Caco-2 (cell line): ENCODE measurements around the gene SHANK2. TPM values are rescaled to one million over a fixed set of nuclear protein-coding genes. Genes with fewer than 3 reads are reported as not detected.

Experiments
- BruUV-seq: library from RNA; stranded (reverse); fragments of 400-500 nt; replicated peaks from 2 replicates; lab custom pipeline; 2021; lab: Mats Ljungman, UMichigan
- CTCF ChIA-PET: fragments of 300-600 bp; sonication (Branson Sonifier 250); formaldehyde crosslinking; loops from one replicate; lab custom pipeline; 2022; ENCODE audit warnings: antibody characterized with exemption; lab: Charles Lee
- POLR2A ChIA-PET: fragments of 300-600 bp; sonication (Branson Sonifier 250); formaldehyde crosslinking; loops from one replicate; lab custom pipeline; 2022; ENCODE audit warnings: antibody characterized with exemption; lab: Charles Lee
- DNase-seq, 2 experiments: peaks; one replicate each; pipeline versions ENCODE4 v3.0.0 to v3.0.0-alpha.2; 2020 to 2022
- H3K27me3 ChIP-seq: replicated peaks from 2 replicates; pipeline ENCODE4 v1.6.0; 2011; ENCODE audit warnings: low read length; ENCODE audit not compliant: control insufficient read depth, insufficient read depth
- H3K36me3 ChIP-seq: 2 replicates; pipeline ENCODE4 v1.5.1; 2011; ENCODE audit warnings: low read length; ENCODE audit not compliant: control insufficient read depth, insufficient read depth
- H3K4me1 ChIP-seq: fragments of 250-450 bp; sonication (Bioruptor Pico); 2 replicates; pipeline ENCODE4 v1.5.1; 2020; ENCODE audit warnings: mild to moderate bottlenecking
- H3K4me3 ChIP-seq: 2 replicates; pipeline ENCODE4 v1.5.1; 2011; ENCODE audit warnings: low read depth, mild to moderate bottlenecking, control low read depth, low read length
- H3K9me3 ChIP-seq: fragments of 250-450 bp; sonication (Bioruptor Pico); 2 replicates; pipeline ENCODE4 v1.5.1; 2020; ENCODE audit warnings: mild to moderate bottlenecking, moderate library complexity
- H3K27ac Mint-ChIP-seq: one replicate; pipeline ENCODE4 v1.8.0; 2022; ENCODE audit warnings: mixed read lengths; ENCODE audit not compliant: unreplicated experiment
- H3K27me3 Mint-ChIP-seq: one replicate; pipeline ENCODE4 v1.8.0; 2022; ENCODE audit warnings: mixed read lengths; ENCODE audit not compliant: insufficient read depth, unreplicated experiment
- H3K36me3 Mint-ChIP-seq: one replicate; pipeline ENCODE4 v1.8.0; 2022; ENCODE audit warnings: mild to moderate bottlenecking, mixed read lengths; ENCODE audit not compliant: insufficient read depth, unreplicated experiment
- H3K4me1 Mint-ChIP-seq: one replicate; pipeline ENCODE4 v1.8.0; 2022; ENCODE audit warnings: low read depth, mixed read lengths; ENCODE audit not compliant: unreplicated experiment
- H3K4me3 Mint-ChIP-seq: one replicate; pipeline ENCODE4 v1.8.0; 2022; ENCODE audit warnings: mild to moderate bottlenecking, moderate library complexity, mixed read lengths; ENCODE audit not compliant: unreplicated experiment
- H3K9me3 Mint-ChIP-seq: one replicate; pipeline ENCODE4 v1.8.0; 2022; ENCODE audit warnings: mixed read lengths; ENCODE audit not compliant: unreplicated experiment
- CTCF ChIP-seq, 2 experiments: fragments of 200-600 bp in 1 of 2; IDR thresholded peaks; 1 replicate in 1 of 2; 2 replicates in 1 of 2; pipeline versions ENCODE4 v1.5.1 to v1.8.0; 2011 to 2022; ENCODE audit warnings: antibody characterized with exemption in 1 of 2, control low read depth in 1 of 2, inconsistent platforms in 1 of 2, low read depth in 1 of 2, low read length in 1 of 2, mild to moderate bottlenecking in 1 of 2, moderate library complexity in 1 of 2; ENCODE audit not compliant: insufficient read depth in 1 of 2, severe bottlenecking in 1 of 2, unreplicated experiment in 1 of 2
- intact Hi-C: fragments of 100-400 bp; cut with micrococcal nuclease; formaldehyde crosslinking; loops from one replicate; pipeline ENCODE4 v1.10.0; 2022; ENCODE audit not compliant: unreplicated experiment
- total RNA-seq: library from RNA; stranded (reverse); gene quantifications from 2 replicates; pipeline ENCODE4 v1.2.3, GENCODE V29; 2022

Gene SHANK2
- total RNA-seq, 1 experiment from 2014 or later = 177 TPM

GRCh38 chr11:71238941-71239340 lies 13.4 kb downstream of the SHANK2 start:
- H3K4me1 Mint-ChIP-seq = peaks cover 9% of the 10 kb centered on the region
- Histone ChIP-seq H3K36me3 (peaks cover 7% of the 10 kb centered on the region), H3K9me3 (no peaks in the 10 kb centered on the region), H3K27me3 (no peaks in the 10 kb centered on the region), H3K4me1 (no peaks in the 10 kb centered on the region), H3K4me3 (no peak overlapping the region)
- no TSS peak for BruUV-seq
- POLR2A ChIA-PET = no interaction called here
- TF ChIP-seq CTCF (IDR thresholded peaks at IDR 0.05; ENCODE audit: insufficient read depth in 1 of 2, low read depth in 1 of 2, low read length in 1 of 2, severe bottlenecking in 1 of 2, unreplicated experiment in 1 of 2) = no peak
- no peaks in the 10 kb centered on the region for H3K27me3 Mint-ChIP-seq
- H3K9me3 Mint-ChIP-seq = no peaks in the 10 kb centered on the region
- no peak overlapping the region for H3K4me3 Mint-ChIP-seq
- DNase-seq = peak in 1 of 2 experiments; percentile 15
- CTCF ChIA-PET = no interaction called here
- H3K36me3 Mint-ChIP-seq = peaks cover 96% of the 10 kb centered on the region
- peak overlapping the region; percentile 24 for H3K27ac Mint-ChIP-seq
- intact Hi-C loops = no loop called here

GRCh38 chr11:71238285-71238875 lies 14.0 kb downstream of the SHANK2 start:
- Mint-ChIP-seq H3K9me3 (no peaks in the 10 kb centered on the region), H3K27ac (peak overlapping the region; percentile 24), H3K27me3 (no peaks in the 10 kb centered on the region), H3K4me1 (peaks cover 7% of the 10 kb centered on the region), H3K4me3 (no peak overlapping the region), H3K36me3 (peaks cover 94% of the 10 kb centered on the region)
- no TSS peak for BruUV-seq
- ChIA-PET POLR2A (no interaction called here), CTCF (interaction anchor here (0.5 kb wide), 1 partner anchor 744 kb away, joined by 3 read pairs; no protein-coding TSS in a partner anchor)
- Histone ChIP-seq H3K4me1 (no peaks in the 10 kb centered on the region), H3K9me3 (no peaks in the 10 kb centered on the region), H3K36me3 (peaks cover 7% of the 10 kb centered on the region), H3K27me3 (no peaks in the 10 kb centered on the region), H3K4me3 (no peak overlapping the region)
- no peak for TF ChIP-seq CTCF (IDR thresholded peaks at IDR 0.05; ENCODE audit: insufficient read depth in 1 of 2, low read depth in 1 of 2, low read length in 1 of 2, severe bottlenecking in 1 of 2, unreplicated experiment in 1 of 2)
- peak in 1 of 2 experiments; percentile 29 for DNase-seq
- intact Hi-C loops = no loop called here

GRCh38 chr11:71237853-71238252 lies 14.5 kb downstream of the SHANK2 start:
- H3K36me3 ChIP-seq = peaks cover 8% of the 10 kb centered on the region
- CTCF ChIA-PET = interaction anchor here (0.5 kb wide), 1 partner anchor 745 kb away, joined by 3 read pairs; no protein-coding TSS in a partner anchor
- peak in 1 of 2 experiments; percentile 33 for DNase-seq
- Mint-ChIP-seq H3K9me3 (no peaks in the 10 kb centered on the region), H3K4me3 (no peak overlapping the region), H3K36me3 (peaks cover 89% of the 10 kb centered on the region), H3K4me1 (peaks cover 7% of the 10 kb centered on the region), H3K27me3 (no peaks in the 10 kb centered on the region), H3K27ac (peak overlapping the region; percentile 24)
- intact Hi-C loops = no loop called here
- H3K9me3 ChIP-seq = no peaks in the 10 kb centered on the region
- POLR2A ChIA-PET = no interaction called here
- H3K4me1 ChIP-seq = no peaks in the 10 kb centered on the region; the same call in 1 of the 2 replicates
- no peak overlapping the region for H3K4me3 ChIP-seq
- TF ChIP-seq CTCF (IDR thresholded peaks at IDR 0.05; ENCODE audit: insufficient read depth in 1 of 2, low read depth in 1 of 2, low read length in 1 of 2, severe bottlenecking in 1 of 2, unreplicated experiment in 1 of 2) = no peak
- H3K27me3 ChIP-seq = no peaks in the 10 kb centered on the region
- BruUV-seq = no TSS peak
